Mononuclear cell (primary cell): ENCODE data around the gene CENPB. TPM values are rescaled to one million over a fixed set of nuclear protein-coding genes. Genes with fewer than 3 reads are reported as not detected.
A peak's percentile ranks its signal among the peaks of the same experiment; 100 is the strongest.
"Not testable (repeated sequence)": the region's sequence is repeated elsewhere in the genome, so short reads cannot be mapped to it uniquely, and the experiment has no call there.

ENCODE experiments used
- H3K27me3 ChIP-seq: 2 replicates; pipeline ENCODE4 v1.6.0; 2011; ENCODE audit warnings: low read length, control low read depth; ENCODE audit not compliant: insufficient read depth
- H3K4me1 ChIP-seq: 2 replicates; pipeline ENCODE4 v1.5.1; 2011; ENCODE audit warnings: mild to moderate bottlenecking, low read length, control low read depth; ENCODE audit not compliant: insufficient read depth
- H3K4me3 ChIP-seq: 2 replicates; pipeline ENCODE4 v1.5.1; 2011; ENCODE audit warnings: mild to moderate bottlenecking, low read length, moderate library complexity
- H3K9me3 ChIP-seq: 2 replicates; pipeline ENCODE4 v1.5.1; 2011; ENCODE audit warnings: low read depth, mild to moderate bottlenecking, control low read depth, low read length
- total RNA-seq: library from RNA; depleted of rRNA; stranded (reverse); fragments of >200 nt; gene quantifications from one replicate; pipeline ENCODE4 v1.2.3, GENCODE V29; 2012

CENPB gene
- total RNA-seq, 1 donor, result 45.5 TPM

DNA sequence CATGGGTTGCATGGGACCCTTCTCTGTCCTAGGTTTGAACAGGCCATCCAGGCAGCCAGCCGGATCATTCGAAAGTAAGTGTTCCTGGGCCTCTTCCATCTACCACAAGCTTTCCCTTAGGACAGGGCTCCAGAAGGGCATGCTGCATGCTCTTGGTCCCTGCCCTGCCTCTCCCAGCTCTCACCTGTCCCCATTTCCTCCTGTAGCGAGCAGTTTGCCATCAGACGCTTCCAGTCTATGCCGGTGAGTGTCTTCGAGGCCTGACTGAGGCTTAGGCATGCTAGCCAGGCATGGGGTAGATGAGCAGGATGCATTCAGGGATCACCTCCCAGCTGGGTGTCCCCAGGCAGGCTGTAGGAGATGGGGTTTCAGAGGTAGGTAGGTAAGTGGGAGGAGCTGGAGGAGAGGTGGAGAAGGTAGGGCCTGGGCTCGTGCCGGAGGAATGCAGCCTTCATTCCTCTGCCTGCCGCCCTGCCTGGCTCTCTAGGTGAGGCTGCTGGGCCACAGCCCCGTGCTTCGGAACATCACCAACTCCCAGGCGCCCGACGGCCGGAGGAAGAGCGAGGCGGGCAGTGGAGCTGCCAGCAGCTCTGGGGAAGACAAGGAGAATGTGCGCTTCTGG, 13.8 kb upstream of the CENPB start:
- no peaks in the 10 kb centered on the region for H3K9me3 ChIP-seq
- H3K4me3 ChIP-seq, result no peak overlapping the region
- peaks cover 96% of the 10 kb centered on the region for H3K4me1 ChIP-seq
- no peaks in the 10 kb centered on the region for H3K27me3 ChIP-seq

DNA sequence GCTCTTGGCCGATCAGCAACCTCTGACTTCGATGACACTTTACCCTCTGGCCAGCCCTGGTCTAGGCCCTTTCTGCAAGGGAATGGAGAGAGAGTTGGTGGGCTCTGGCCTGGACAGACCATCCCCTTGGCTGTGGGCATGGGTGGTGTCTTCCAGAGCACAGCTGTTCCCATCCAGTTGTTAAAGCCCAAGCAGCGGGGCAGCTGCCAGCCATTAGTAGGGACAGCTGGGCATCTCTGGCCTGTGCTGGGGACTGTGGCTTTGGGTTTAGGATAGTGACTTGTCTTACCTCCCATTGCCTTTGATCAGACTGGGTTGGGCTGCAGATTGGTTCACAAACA, 12.3 kb upstream of the CENPB start:
- Histone ChIP-seq H3K27me3 (no peaks in the 10 kb centered on the region), H3K4me3 (no peak overlapping the region), H3K4me1 (peaks cover 87% of the 10 kb centered on the region), H3K9me3 (no peaks in the 10 kb centered on the region)

DNA sequence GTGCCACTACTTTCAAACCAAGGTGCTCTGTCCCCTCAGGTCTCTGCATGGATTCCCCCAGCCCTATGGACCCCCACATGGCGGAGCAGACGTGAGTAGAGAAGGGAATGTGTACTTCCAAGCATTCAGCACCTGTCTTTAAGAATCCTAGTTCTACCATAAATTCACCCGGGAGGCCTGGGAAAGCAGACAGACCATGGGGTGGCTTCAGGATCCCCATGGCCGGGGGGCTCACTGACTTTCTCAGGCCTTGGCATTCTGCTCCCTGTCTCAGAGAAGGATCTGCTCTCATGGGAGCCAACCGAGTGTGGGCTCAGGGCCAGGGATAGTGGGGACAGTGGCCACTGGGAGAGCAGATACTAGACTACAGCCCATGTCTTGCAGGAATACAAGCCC, 11.8 kb upstream of the CENPB start:
- H3K9me3 ChIP-seq, result no peaks in the 10 kb centered on the region
- H3K4me3 ChIP-seq, result no peak overlapping the region
- no peaks in the 10 kb centered on the region for H3K27me3 ChIP-seq
- peaks cover 82% of the 10 kb centered on the region for H3K4me1 ChIP-seq

DNA sequence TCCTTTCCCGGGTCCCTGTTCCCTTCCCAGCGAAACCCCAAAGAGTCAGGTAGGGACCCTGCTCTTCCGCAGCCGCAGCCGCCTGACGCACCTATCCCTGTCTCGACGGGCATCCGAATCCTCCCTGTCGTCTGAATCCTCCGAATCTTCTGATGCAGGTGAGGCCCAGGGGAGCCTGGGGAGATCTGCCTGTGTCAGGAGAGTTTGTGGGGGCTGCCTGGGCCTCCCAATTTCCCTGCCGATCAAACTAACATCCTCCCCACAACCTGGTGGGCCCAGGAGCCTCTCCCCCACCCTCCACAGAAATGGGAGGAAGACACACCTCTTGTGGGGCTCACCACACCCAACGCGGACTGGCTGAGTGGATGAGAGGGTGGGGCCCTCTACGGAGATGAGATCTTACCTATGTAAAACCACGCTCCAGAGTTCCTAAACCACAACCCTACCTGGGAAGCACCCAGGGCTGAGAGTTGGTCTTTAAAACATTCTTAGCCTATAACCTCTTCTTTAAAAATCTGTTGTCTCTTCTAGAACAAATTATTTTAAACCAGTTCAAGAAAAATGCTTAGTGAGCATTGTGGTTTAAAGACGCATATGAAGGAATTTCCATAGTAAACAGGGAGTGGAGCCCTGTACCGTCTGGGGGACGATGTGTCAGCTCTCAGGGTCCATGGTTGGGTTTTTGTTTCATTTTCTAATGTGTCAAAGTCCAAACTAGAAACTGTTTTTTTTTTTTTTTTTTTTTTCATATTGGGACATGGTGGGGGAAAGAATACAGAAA, 11.2 kb upstream of the CENPB start:
- no peaks in the 10 kb centered on the region for H3K27me3 ChIP-seq
- H3K4me1 ChIP-seq, result peaks cover 76% of the 10 kb centered on the region
- no peaks in the 10 kb centered on the region for H3K9me3 ChIP-seq
- peak overlapping the region; percentile 51 for H3K4me3 ChIP-seq

DNA sequence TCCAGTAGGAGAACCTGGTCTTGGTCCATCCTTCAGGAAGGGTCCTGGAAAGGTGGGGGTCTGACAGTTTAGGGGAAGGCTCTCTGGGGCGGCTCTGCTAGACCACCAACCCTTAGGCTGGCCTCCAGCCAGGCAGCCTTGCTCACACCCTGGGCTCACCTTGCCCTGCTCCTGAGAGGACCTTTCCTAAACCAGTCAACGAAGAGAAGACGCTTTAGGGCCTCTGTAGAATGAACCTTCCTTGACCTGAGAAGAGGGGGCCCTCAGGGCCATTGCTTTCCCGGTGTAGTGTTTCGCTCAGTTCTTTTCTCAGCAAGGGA, 10.6 kb upstream of the CENPB start:
- Histone ChIP-seq H3K27me3 (no peaks in the 10 kb centered on the region), H3K4me1 (peaks cover 70% of the 10 kb centered on the region), H3K9me3 (no peaks in the 10 kb centered on the region), H3K4me3 (peak overlapping the region; percentile 51)

DNA sequence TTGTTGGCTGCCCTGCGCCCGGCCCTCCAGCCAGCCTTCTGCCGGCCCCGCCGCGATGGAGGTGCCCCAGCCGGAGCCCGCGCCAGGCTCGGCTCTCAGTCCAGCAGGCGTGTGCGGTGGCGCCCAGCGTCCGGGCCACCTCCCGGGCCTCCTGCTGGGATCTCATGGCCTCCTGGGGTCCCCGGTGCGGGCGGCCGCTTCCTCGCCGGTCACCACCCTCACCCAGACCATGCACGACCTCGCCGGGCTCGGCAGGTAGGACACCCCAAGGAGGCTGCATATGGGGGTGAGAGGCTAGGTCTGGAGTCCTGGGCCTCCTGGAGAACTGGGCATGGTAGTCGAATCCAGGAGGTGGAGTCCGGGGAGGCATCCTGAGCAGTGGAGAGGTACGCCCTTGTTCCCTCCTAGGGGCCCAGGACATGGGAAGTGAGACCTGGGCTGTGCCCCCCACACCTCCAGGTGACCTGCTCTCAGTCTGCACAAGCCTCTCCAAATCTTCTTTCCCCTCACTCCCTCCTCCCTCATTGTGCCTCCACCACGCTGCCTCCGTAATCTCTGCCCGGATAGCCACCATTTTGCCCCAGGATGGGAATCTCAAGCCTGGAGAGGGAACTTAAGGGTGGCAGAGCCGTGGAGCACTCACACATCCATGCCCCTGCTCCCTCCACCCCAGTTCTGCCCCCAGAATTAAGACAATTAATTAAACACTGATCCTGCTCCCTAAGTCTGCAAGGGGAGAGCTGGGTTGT, 10.1 kb upstream of the CENPB start:
- peaks cover 64% of the 10 kb centered on the region for H3K4me1 ChIP-seq
- H3K9me3 ChIP-seq, result no peaks in the 10 kb centered on the region
- H3K27me3 ChIP-seq, result no peaks in the 10 kb centered on the region
- H3K4me3 ChIP-seq, result peak overlapping the region; percentile 51

DNA sequence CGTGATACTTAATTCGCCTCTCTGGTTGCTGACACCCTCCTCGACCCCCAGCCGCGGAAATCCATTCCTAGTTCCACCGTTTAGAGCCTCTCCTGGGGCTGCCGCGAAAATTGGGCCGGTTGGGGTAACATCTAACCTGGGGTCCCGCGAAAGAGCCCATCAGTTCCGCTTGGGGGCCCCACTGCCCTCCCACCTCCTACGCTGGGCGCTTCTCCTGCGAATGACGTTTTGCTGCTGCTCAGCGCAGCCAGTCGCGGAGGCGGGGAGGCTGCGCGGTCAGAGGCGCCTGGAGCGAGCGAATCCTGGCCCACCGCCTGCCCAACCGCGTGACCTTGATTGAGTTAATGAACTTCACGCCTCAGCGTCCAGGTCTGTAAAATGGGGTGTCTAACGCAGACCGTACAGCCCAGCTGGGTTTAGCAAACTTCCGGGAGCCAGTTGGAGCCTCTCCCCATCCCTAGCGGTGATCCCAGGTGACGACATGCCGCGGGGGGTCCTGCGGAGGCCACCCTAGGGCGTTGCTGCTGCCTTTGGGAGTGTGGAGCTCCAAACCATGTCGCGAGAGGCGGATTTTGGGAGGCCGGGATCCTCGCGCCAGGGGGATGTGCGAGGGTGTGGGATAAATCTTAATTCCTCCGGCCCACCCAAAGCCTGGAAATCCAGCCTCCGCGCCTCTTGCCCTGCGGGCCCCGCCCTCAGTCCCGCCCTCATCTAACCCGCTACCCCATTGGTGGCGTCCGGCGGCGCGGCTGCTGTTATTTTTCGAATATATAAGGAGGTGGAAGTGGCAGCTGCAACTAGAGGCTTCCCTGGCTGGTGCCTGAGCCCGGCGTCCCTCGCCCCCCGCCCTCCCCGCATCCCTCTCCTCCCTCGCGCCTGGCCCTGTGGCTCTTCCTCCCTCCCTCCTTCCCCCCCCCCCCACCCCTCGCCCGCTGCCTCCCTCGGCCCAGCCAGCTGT, 9.2 kb upstream of the CENPB start, which contains the start of gene CDC25B:
CDC25B (plus strand) TSS at position 800 of the 958 bp plus-strand sequence. CDS start 222 bp downstream, outside the sequence.
- peaks cover 56% of the 10 kb centered on the region for H3K4me1 ChIP-seq
- no peaks in the 10 kb centered on the region for H3K9me3 ChIP-seq
- H3K4me3 ChIP-seq, result peak within 1 kb of the TSS; percentile 76
- H3K27me3 ChIP-seq, result no peaks in the 10 kb centered on the region

DNA sequence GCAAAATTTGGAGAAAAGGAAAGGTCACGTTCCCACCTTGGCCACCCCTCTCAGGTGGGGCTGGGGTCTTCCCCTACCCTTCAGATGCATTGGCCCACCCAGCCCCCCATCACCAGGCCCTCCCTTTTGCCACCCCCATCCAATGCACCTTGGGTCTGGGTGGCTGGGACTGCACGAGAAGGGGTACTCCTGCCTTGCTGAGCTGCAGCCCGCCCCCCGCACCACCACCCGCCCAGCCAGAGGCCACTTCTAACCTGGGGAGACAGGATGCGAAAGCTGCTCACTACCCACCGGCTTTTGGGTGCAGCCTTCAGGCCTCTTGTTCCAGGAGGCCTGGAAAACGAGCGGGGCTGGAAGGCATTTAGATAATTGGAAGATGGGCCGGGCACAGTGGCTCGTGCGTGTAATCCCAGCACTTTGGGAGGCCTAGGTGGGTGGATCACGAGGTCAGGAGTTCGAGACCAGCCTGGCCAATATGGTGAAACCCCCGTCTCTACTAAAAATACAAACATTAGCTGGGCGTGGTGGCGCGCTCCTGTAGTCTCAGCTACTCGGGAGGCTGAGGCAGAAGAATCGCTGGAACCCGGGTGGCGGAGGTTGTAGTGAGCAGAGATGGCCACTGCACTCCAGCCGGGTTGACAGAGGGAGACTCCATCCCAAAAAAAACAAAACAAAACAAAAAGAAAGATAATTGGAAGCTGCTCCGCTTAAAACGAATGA, 8.3 kb upstream of the CENPB start:
- no peaks in the 10 kb centered on the region for H3K9me3 ChIP-seq
- H3K4me1 ChIP-seq, result peaks cover 47% of the 10 kb centered on the region
- H3K27me3 ChIP-seq, result no peaks in the 10 kb centered on the region
- H3K4me3 ChIP-seq, result peak overlapping the region; percentile 76

DNA sequence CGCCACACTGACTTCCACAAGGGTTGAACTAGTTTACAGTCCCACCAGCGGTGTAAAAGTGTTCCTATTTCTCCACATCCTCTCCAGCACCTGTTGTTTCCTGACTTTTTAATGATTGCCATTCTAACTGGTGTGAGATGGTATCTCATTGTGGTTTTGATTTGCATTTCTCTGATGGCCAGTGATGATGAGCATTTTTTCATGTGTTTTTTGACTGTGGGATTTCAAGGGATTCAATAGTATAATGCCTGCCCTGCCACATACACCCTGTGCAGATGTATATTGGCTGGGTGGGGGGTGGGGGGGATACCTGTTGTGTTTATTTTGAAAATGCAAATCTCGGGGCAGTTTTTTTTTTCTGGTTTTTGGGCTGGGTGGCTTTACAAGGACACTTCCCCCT, 7.6 kb upstream of the CENPB start:
- H3K4me1 ChIP-seq, result peaks cover 40% of the 10 kb centered on the region
- not testable (repeated sequence) for H3K27me3 ChIP-seq, H3K9me3 ChIP-seq, H3K4me3 ChIP-seq

DNA sequence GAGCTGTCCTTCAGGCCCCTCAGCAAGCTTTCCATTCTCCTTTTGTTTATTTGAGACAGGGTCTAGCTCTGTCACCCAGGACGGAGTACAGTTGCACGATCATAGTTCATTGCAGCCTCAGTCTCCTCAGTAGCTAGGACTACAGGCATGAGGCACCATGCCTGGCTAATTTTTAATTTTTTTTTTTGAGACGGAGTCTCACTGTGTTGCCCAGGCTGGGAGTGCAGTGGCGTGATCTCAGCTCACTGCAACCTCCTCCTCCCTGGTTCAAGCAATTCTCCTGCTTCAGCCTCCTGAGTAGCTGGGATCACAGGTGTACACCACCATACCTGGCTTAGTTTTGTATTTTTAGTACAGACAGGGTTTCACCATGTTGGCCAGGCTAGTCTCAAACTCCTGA, 2.7 kb upstream of the CENPB start:
- not testable (repeated sequence) for H3K9me3 ChIP-seq, H3K4me3 ChIP-seq, H3K27me3 ChIP-seq
- peaks cover 33% of the 10 kb centered on the region for H3K4me1 ChIP-seq

DNA sequence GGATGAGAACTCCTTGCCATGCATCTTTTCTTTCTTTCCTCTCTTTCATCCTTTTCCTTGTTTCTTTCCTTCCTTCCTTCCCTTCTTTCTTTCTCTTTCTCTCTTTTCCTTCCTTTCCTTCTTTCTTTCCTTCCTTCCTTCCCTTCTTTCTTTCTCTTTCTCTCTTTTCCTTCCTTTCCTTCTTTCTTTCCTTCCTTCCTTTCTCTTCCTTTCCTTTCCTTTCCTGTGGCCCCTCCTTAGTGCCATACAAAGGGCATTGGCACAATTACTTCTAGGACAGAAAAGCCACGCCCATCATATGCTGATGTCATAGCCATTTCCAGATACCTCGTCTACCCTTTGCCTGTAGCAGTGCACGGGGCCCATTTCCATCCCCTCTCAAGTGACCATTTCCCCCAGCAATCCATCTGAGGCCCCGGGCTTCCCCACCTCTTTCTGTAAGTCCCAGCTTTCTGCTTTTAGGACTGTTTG, 2.2 kb upstream of the CENPB start:
- Histone ChIP-seq H3K27me3 (no peaks in the 10 kb centered on the region), H3K4me3 (no peak overlapping the region), H3K4me1 (peaks cover 33% of the 10 kb centered on the region), H3K9me3 (no peaks in the 10 kb centered on the region)

DNA sequence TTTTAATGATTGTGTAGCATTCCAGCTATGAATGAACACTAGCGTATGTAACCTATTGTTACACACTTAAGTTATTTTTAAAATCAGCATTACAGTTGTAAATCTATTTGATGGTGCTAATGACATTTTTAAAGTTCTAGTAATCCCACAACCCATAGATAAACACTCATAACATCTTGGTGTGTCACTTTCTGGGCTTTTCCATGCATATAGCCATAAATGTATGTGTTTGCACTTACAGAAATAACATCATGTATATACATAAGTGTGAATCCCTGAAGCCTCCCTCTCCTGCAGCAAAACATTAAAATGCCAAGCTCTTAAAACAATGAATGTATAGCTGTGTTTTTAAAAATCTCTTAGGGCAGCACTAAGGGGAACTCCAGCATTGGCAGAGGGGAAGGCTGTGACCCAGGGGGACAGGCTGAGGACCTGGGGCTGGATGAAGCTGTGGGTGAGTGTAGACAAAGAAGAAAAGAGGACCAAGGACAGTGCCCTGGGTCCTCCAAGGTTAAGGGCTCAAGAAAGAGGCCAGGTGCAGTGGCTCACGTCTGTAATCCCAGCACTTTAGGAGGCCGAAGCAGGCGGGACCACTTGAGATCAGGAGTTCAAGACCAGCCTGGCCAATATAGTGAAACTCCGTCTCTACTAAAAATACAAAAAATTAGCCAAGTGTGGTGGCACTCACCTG, 929 bp upstream of the CENPB start:
- no peaks in the 10 kb centered on the region for H3K27me3 ChIP-seq
- peaks cover 33% of the 10 kb centered on the region for H3K4me1 ChIP-seq
- no peaks in the 10 kb centered on the region for H3K9me3 ChIP-seq
- H3K4me3 ChIP-seq, result peak overlapping the region; percentile 37

DNA sequence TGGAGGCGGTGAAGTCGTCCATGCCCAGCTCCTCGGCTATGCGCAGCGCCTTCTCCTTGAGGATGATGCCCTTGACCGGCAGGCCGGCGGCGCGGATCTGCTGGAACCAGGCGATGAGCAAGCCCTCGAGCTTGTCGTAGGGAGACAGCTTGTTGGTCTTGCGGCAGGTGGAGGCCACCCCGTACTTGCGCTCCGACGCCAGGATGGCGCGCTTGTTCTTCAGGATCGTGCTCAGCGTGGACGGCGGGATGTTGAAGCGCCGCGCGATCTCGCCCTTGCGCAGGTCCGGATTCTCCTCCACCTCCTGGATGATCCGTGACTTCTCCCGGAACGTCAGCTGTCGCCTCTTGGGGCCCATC, 435 bp downstream of the CENPB start:
- Histone ChIP-seq H3K4me1 (peaks cover 38% of the 10 kb centered on the region), H3K27me3 (no peaks in the 10 kb centered on the region), H3K4me3 (peak overlapping the region; percentile 38), H3K9me3 (no peaks in the 10 kb centered on the region)
